ENCODE data around the gene PLXNA2.

DNA sequence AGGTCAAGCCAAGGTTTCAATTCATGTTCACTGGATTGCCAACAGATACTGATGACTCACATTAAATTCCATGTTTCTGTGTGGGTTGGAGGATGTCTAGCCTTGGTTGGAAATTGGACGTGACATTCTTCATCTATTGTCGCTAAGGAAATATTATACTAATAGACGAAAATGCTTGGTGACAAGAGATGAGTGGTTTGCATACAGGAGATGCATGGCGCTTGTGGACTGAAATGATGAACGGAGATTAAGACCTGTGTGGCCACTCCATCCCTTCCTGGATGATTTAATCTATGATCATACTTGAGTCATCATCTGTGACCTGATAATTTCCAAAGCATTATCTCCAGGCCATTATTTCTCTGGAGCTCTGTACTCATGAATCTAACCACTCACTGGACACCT lies 236.2 kb downstream of the PLXNA2 start:
- TF ChIP-seq, protein P1, sequence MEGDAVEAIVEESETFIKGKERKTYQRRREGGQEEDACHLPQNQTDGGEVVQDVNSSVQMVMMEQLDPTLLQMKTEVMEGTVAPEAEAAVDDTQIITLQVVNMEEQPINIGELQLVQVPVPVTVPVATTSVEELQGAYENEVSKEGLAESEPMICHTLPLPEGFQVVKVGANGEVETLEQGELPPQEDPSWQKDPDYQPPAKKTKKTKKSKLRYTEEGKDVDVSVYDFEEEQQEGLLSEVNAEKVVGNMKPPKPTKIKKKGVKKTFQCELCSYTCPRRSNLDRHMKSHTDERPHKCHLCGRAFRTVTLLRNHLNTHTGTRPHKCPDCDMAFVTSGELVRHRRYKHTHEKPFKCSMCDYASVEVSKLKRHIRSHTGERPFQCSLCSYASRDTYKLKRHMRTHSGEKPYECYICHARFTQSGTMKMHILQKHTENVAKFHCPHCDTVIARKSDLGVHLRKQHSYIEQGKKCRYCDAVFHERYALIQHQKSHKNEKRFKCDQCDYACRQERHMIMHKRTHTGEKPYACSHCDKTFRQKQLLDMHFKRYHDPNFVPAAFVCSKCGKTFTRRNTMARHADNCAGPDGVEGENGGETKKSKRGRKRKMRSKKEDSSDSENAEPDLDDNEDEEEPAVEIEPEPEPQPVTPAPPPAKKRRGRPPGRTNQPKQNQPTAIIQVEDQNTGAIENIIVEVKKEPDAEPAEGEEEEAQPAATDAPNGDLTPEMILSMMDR (IDR thresholded peaks at IDR 0.05; ENCODE audit: low read depth, low read length) = no peak
- no peak for TF ChIP-seq EZH2phosphoT487 (IDR thresholded peaks at IDR 0.05; ENCODE audit: low read depth)
